Heart left ventricle (tissue), 16 donors: ENCODE measurements around the gene TOP3B. TPM values are rescaled to one million over a fixed set of nuclear protein-coding genes. Genes with fewer than 3 reads are reported as not detected.
A peak's percentile ranks its signal among the peaks of the same experiment; 100 is the strongest.

Experiments
- ATAC-seq, 4 donors: fragments of 200-7000 bp; cut with Tn5 transposase; one replicate each; pipeline ENCODE4 v1.9.1; 2020 to 2022; ENCODE audit warnings: moderate library complexity in 4 of 4, mild to moderate bottlenecking in 3 of 4, moderate number of reproducible peaks in 1 of 4
- DNase-seq, 5 donors: peaks; one replicate each; pipeline ENCODE4 v3.0.0-alpha.2; 2020
- H3K27ac ChIP-seq, 12 donors: fragments of 200-600 bp; sonication (generic) in 4 of 12; one replicate each; pipeline versions ENCODE4 v1.5.0 to v1.8.0; 2016 to 2022; ENCODE audit warnings: mild to moderate bottlenecking in 2 of 12
- H3K27me3 ChIP-seq, 9 donors: fragments of 200-600 bp; sonication (generic) in 2 of 9; one replicate each; pipeline versions ENCODE4 v1.5.1 to v1.8.0; 2016 to 2022; ENCODE audit warnings: mild to moderate bottlenecking in 3 of 9
- H3K36me3 ChIP-seq, 9 donors: fragments of 200-600 bp; sonication (generic) in 2 of 9; one replicate each; pipeline versions ENCODE4 v1.5.0 to v1.8.0; 2018 to 2022; ENCODE audit warnings: mild to moderate bottlenecking in 2 of 9
- H3K4me1 ChIP-seq, 12 donors: fragments of 200-600 bp; sonication (generic) in 4 of 12; one replicate each; pipeline versions ENCODE4 v1.5.0 to v1.8.0; 2016 to 2022; ENCODE audit warnings: mild to moderate bottlenecking in 3 of 12
- H3K4me3 ChIP-seq, 12 donors: fragments of 200-600 bp; sonication (generic) in 4 of 12; one replicate each; pipeline versions ENCODE4 v1.5.0 to v1.8.0; 2017 to 2022; ENCODE audit warnings: mild to moderate bottlenecking in 9 of 12, moderate library complexity in 4 of 12
- H3K9me3 ChIP-seq, 12 donors: fragments of 200-600 bp; sonication (generic) in 4 of 12; one replicate each; pipeline versions ENCODE4 v1.5.0 to v1.8.0; 2016 to 2022; ENCODE audit warnings: mild to moderate bottlenecking in 1 of 12
- CTCF ChIP-seq, 12 donors: fragments of 200-600 bp; sonication (generic) in 4 of 12; IDR thresholded peaks; one replicate each; pipeline versions ENCODE4 v1.5.0 to v1.8.0; 2018 to 2022; ENCODE audit warnings: antibody characterized with exemption in 12 of 12, mild to moderate bottlenecking in 5 of 12
- POLR2A ChIP-seq, 2 donors: fragments of 450-650 bp; IDR thresholded peaks; one replicate each; pipeline ENCODE4 v1.6.1; 2017; ENCODE audit warnings: antibody characterized with exemption in 2 of 2, mild to moderate bottlenecking in 2 of 2, moderate library complexity in 2 of 2
- WGBS, 4 donors: extraction: QIAGEN DNeasy Blood & Tissue Kit in 2 of 4; methylation state at CpG; one replicate each; pipeline versions ENCODE4 v1.1.5 to v1.1.7; 2013 to 2018; 5-methylcytosine and 5-hydroxymethylcytosine counted together
- intact Hi-C, 10 donors: fragments of 100-400 bp; cut with DNase I; formaldehyde crosslinking; loops; one replicate each; pipeline versions ENCODE4 v1.11.1 to v1.14.2; 2022
- polyA plus RNA-seq, 2 donors: library from polyadenylated mRNA; stranded (reverse); fragments of 200-250 nt; gene quantifications; one replicate each; pipeline ENCODE4 v1.2.3, GENCODE V29; 2013
- total RNA-seq, 9 donors: library from RNA; depleted of rRNA in 2 of 9; stranded (reverse); fragments of >200 nt in 2 of 9; fragmentation: NEBNext Ultra II Directional in 3 of 9; extraction: Animal tissue kit (Norgen Biotek cat#: 25700) in 3 of 9; gene quantifications; one replicate each; pipeline versions ENCODE4 v1.1.0 to v1.2.4, GENCODE V29; 2016 to 2023
- donor health status: ischemic (EF 13 %, LVEDD 7.1; RV severe dilation, severe dysfunction).
- donor health status: healthy with polysubstance abuse.
- donor health status: DM: no; HTN: yes; CAD: no.
- donor health status: DM: no; HTN: no; CAD: no.
- donor health status: ischemic (EF 25% LVEDD 6.9; RV normal size, moderate dysfunction).
- donor health status: ischemic (EF 25% LVEDD 5.7; RV mildly dilated, moderate dysfunction).
- donor health status: healthy.
- donor health status: DM: yes; HTN: yes; CAD: no.
- donor health status: ischemic (EF 35%, LVEDD 5.7; RV mildly dilated, moderate dysfunction).
- donor health status: nonischemic (EF 11% LVEDD 7.7; RV severe dilation, severe dysfunction).
- donor health status: DM: yes; HTN: yes; CAD: no.
- donor health status: PGD.
- donor health status: ischemic (EF 29% LVEDD 5.4; RV normal size, mild dysfunction).
- donor health status: nonischemic (EF 23%, LVEDD 6.1; RV moderate dilation, normal function).

Gene TOP3B
- total and polyA plus RNA-seq, 11 donors: 9.5 to 12.9 (median 11.1) TPM

GRCh38 chr22:21958360-21959273 is 24.0 kb downstream of the TOP3B start:
- Histone ChIP-seq H3K27me3 (no peaks in the 10 kb centered on the region), H3K27ac (no peak overlapping the region), H3K4me1 (peaks cover 0 to 3% (median 0%) of the 10 kb centered on the region in 12 donors), H3K9me3 (no peaks in the 10 kb centered on the region), H3K4me3 (no peak overlapping the region), H3K36me3 (peaks cover 0 to 54% (median 48%) of the 10 kb centered on the region in 9 donors)
- DNase-seq (peak in 1 of 5 donors; percentile 21), ATAC-seq (no peak)
- 92 to 96% (median 93%) methylated on average over 22 of the region's 22 CpGs for WGBS, 4 donors
- TF ChIP-seq CTCF (IDR thresholded peaks at IDR 0.05) (no peak), POLR2A (IDR thresholded peaks at IDR 0.05) (no peak)
- intact Hi-C loops: no loop called here

GRCh38 chr22:21952586-21953571 is 29.7 kb downstream of the TOP3B start, which contains the start of gene PPM1F:
Gene PPM1F (minus strand): TSS chr22:21952848. CDS start chr22:21946048, 6,800 bp downstream.
- intact Hi-C loops: loop anchor here in 7 of 10 donors (1.0 to 5.0 kb wide), 5 partner anchors 14 to 241 kb away; no protein-coding TSS in a partner anchor
- Histone ChIP-seq H3K9me3 (no peaks in the 10 kb centered on the region), H3K27me3 (no peaks in the 10 kb centered on the region), H3K36me3 (peaks cover 0 to 2% (median 0%) of the 10 kb centered on the region in 9 donors), H3K4me3 (peak within 1 kb of the TSS; percentile 48 to 90 (median 74)), H3K4me1 (peaks cover 0 to 48% (median 39%) of the 10 kb centered on the region in 12 donors), H3K27ac (peak within 1 kb of the TSS; percentile 25 to 98 (median 82))
- peak; percentile 39 to 90 (median 81) for ATAC-seq
- peak; percentile 85 to 94 (median 91) for DNase-seq
- 11 to 22% (median 12%) methylated on average over 31 to 58 of the region's 58 CpGs for WGBS, 4 donors
- TF ChIP-seq POLR2A (IDR thresholded peaks at IDR 0.05) (peak in 1 of 2 donors; percentile 72), CTCF (IDR thresholded peaks at IDR 0.05) (peak; percentile 70 to 96 (median 88))

GRCh38 chr22:21951931-21952465 is 30.6 kb downstream of the TOP3B start:
- H3K27me3 ChIP-seq: no peaks in the 10 kb centered on the region
- no peak for TF ChIP-seq CTCF (IDR thresholded peaks at IDR 0.05)
- no peak for TF ChIP-seq POLR2A (IDR thresholded peaks at IDR 0.05)
- peaks cover 0 to 57% (median 45%) of the 10 kb centered on the region in 12 donors for H3K4me1 ChIP-seq
- intact Hi-C loops: loop anchor here in 7 of 10 donors (1.0 to 5.0 kb wide), 4 partner anchors 13 to 240 kb away; no protein-coding TSS in a partner anchor
- peak overlapping the region; percentile 25 to 98 (median 82) for H3K27ac ChIP-seq
- 7 to 23% (median 13%) methylated on average over 15 to 29 of the region's 29 CpGs for WGBS, 4 donors
- DNase-seq (peak in 4 of 5 donors; percentile 45 to 76 (median 54)), ATAC-seq (peak; percentile 18 to 53 (median 32))
- H3K9me3 ChIP-seq: no peaks in the 10 kb centered on the region
- H3K4me3 ChIP-seq: peak overlapping the region; percentile 48 to 90 (median 74)
- H3K36me3 ChIP-seq: no peaks in the 10 kb centered on the region
